DOHH2 (cell line): ENCODE data around the gene CHRM4.

ENCODE experiments used
- CTCF ChIP-seq: fragments of 200-600 bp; sonication (generic); IDR thresholded peaks from one replicate; pipeline ENCODE4 v1.5.1; 2014; ENCODE audit warnings: antibody characterized with exemption, mild to moderate bottlenecking, low read depth, low read length; ENCODE audit not compliant: poor library complexity, severe bottlenecking
- EZH2phosphoT487 ChIP-seq: fragments of 200-600 bp; sonication (generic); IDR thresholded peaks from 2 replicates; pipeline ENCODE4 v1.6.1; 2017; ENCODE audit warnings: borderline replicate concordance, mild to moderate bottlenecking, antibody characterized with exemption, low read length, moderate library complexity, mixed read lengths

- TF ChIP-seq CTCF, result no peak
- TF ChIP-seq EZH2phosphoT487, result no peak
Observed at GRCh38 chr11:46338988-46339666, 52.4 kb downstream of the CHRM4 start.
